Measurements from ENCODE around the gene WDR33. TPM values are rescaled to one million over a fixed set of nuclear protein-coding genes. Genes with fewer than 3 reads are reported as not detected.

The WDR33 gene
- total RNA-seq, 6 experiments from 2014 or later, result 15.6 to 38.3 (median 28.0) TPM

DNA sequence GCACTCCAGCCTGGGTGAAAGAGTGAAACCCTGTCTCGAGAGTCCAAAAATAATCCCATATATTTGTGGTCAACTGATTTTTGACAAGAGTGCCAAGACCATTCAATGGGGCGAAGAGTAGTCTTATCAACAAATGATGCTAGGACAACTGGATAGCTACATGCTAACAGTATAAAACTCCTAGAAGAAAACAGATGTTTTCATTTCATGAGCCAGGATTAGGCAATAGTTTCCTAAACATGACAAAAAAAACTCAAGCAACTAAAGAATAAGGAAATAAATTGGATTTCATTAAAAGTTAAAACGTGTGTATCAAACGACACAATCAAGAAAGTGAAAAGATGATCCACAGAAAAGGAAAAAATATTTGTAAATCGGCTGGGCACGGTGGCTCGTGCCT is 141.9 kb downstream of the WDR33 start:
- no peaks in the 10 kb centered on the region for H3K9me3 ChIP-seq
- no peak overlapping the region for H3K4me3 ChIP-seq
- peaks cover 0 to 21% (median 9%) of the 10 kb centered on the region in 4 donors for H3K4me1 ChIP-seq
- no peak for TF ChIP-seq POLR2A (IDR thresholded peaks at IDR 0.05)
- TF ChIP-seq, protein P1, sequence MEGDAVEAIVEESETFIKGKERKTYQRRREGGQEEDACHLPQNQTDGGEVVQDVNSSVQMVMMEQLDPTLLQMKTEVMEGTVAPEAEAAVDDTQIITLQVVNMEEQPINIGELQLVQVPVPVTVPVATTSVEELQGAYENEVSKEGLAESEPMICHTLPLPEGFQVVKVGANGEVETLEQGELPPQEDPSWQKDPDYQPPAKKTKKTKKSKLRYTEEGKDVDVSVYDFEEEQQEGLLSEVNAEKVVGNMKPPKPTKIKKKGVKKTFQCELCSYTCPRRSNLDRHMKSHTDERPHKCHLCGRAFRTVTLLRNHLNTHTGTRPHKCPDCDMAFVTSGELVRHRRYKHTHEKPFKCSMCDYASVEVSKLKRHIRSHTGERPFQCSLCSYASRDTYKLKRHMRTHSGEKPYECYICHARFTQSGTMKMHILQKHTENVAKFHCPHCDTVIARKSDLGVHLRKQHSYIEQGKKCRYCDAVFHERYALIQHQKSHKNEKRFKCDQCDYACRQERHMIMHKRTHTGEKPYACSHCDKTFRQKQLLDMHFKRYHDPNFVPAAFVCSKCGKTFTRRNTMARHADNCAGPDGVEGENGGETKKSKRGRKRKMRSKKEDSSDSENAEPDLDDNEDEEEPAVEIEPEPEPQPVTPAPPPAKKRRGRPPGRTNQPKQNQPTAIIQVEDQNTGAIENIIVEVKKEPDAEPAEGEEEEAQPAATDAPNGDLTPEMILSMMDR (IDR thresholded peaks at IDR 0.05), result no peak
- ATAC-seq, result no peak
- no peak overlapping the region for H3K27ac ChIP-seq
- 58% methylated on average over 5 of the region's 7 CpGs for WGBS (ENCODE audit: insufficient coverage, low coverage, low lambda C conversion rate, missing lambda C conversion rate)
- H3K36me3 ChIP-seq, result no peaks in the 10 kb centered on the region
- no peak for DNase-seq
- intact Hi-C loops (cut with DNase I), result no loop called here
- H3K27me3 ChIP-seq, result no peaks in the 10 kb centered on the region

DNA sequence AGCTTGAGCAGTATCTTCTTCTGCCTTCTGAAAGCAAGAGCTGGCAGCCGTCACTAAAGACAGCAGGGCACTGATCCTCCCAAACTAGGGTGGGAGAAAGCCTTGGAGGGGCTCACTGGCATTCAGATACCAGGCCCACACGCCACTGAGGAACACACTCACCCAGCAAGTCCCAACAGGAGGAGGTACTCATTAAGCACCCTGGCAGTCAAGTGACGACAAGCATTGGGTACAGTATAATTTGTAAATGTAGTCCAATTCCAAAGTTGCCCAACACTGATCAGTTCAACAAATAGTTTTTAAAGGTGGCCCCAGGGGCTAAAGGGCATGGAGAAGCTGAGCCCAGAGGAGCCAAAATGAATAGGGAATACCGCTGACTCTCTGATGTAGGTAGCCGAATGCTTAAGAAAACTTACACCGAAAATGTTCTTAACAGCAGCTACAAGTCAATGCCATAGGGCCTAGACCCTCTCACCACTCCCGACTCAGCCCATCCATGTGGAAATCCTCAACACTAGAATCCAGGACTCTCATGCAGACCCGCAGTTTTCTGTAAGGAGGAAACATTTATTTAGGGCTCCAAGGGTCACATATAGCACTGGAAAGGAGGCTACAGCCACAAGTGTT is 145.6 kb downstream of the WDR33 start:
- peak; percentile 27 to 69 (median 61) for DNase-seq
- H3K4me3 ChIP-seq, result peak overlapping the region in 2 of 3 donors; percentile 64 to 71
- H3K27me3 ChIP-seq, result no peaks in the 10 kb centered on the region
- no peaks in the 10 kb centered on the region for H3K36me3 ChIP-seq
- H3K4me1 ChIP-seq, result peaks cover 0 to 40% (median 20%) of the 10 kb centered on the region in 4 donors
- WGBS (ENCODE audit: insufficient coverage, low coverage, low lambda C conversion rate, missing lambda C conversion rate), result 31% methylated on average over 7 of the region's 8 CpGs
- no peaks in the 10 kb centered on the region for H3K9me3 ChIP-seq
- intact Hi-C loops (cut with DNase I), result no loop called here
- ATAC-seq, result peak; percentile 66 to 75 (median 70)
- H3K27ac ChIP-seq, result peak overlapping the region; percentile 82 to 89 (median 88)
- peak; percentile 38 for TF ChIP-seq POLR2A (IDR thresholded peaks at IDR 0.05)
- TF ChIP-seq, protein P1 (IDR thresholded peaks at IDR 0.05), result no peak

DNA sequence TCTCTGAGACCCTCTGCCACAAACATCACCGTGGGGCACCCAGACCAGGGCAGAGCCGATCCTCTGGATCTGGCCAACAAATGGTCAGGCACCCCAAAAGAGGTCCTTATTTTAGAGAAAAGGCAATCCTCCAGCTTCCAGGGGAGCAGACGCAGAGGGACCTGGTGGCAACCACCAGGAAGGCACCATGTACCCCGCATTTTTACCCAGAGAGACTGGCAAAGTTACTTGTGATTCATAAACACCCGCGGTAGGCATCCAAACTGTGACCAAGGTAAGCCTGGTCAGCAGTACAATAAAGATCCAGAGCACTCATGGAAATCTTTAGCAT is 146.1 kb downstream of the WDR33 start:
- H3K27ac ChIP-seq, result peak overlapping the region; percentile 82 to 89 (median 88)
- no peaks in the 10 kb centered on the region for H3K9me3 ChIP-seq
- intact Hi-C loops (cut with DNase I), result no loop called here
- H3K4me3 ChIP-seq, result peak overlapping the region; percentile 46 to 71 (median 64)
- H3K36me3 ChIP-seq, result no peaks in the 10 kb centered on the region
- no peak for DNase-seq
- TF ChIP-seq POLR2A (IDR thresholded peaks at IDR 0.05), result no peak
- TF ChIP-seq, protein P1 (IDR thresholded peaks at IDR 0.05), result no peak
- H3K4me1 ChIP-seq, result peaks cover 0 to 40% (median 20%) of the 10 kb centered on the region in 4 donors
- 13% methylated on average over 4 of the region's 6 CpGs for WGBS (ENCODE audit: insufficient coverage, low coverage, low lambda C conversion rate, missing lambda C conversion rate)
- ATAC-seq, result peak in 2 of 4 donors; percentile 6 to 16
- H3K27me3 ChIP-seq, result no peaks in the 10 kb centered on the region

DNA sequence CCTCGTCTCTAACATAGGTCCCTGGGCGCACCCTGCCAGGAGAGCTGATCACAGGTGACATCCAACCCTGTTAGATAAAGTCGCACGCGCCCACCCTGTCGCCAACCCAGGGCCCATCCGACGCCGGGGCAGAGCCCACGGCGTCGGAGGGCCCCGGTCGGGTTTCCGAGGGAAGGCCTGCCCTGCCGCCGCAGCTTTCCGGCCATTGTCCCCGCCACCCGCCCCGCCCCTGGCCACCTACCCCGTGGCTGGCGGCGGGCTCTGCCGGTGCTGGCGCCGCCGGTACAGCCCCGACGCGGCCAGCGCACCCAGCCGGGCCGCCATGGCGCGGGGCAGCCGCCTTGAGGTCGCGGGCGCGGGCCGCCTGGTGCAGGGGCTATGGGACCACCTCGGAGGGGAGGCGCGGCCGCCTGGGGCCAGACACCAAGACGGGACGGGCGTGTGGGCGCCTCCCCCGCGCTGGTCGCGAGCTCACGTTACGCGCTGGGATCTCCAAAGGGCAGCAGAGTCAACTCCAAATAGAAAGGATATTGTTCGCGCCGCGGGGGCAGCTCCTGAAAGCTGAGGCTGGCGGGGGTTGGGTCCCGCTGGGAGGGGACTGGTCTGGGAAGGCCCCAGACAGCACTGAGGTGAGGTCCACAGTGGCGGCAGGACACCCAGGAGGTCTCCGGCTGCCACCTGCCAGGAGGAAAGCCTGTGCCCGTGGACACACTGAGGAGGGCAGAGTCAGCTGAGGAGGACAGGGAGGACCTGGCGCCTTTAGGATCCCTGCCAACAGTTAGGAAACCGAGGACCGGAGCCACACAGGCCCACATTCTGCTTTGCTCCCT is 146.7 kb downstream of the WDR33 start:
- Histone ChIP-seq H3K27me3 (no peaks in the 10 kb centered on the region), H3K4me3 (peak overlapping the region; percentile 46 to 71 (median 64)), H3K4me1 (peaks cover 0 to 40% (median 20%) of the 10 kb centered on the region in 4 donors), H3K36me3 (no peaks in the 10 kb centered on the region), H3K9me3 (no peaks in the 10 kb centered on the region), H3K27ac (peak overlapping the region; percentile 82 to 89 (median 88))
- TF ChIP-seq, protein P1 (IDR thresholded peaks at IDR 0.05), result no peak
- no peak for TF ChIP-seq POLR2A (IDR thresholded peaks at IDR 0.05)
- DNase-seq (peak; percentile 62 to 82 (median 80)), ATAC-seq (peak; percentile 55 to 72 (median 69))
- 14% methylated on average over 17 of the region's 69 CpGs for WGBS (ENCODE audit: insufficient coverage, low coverage, low lambda C conversion rate, missing lambda C conversion rate)
- intact Hi-C loops (cut with DNase I), result no loop called here

All from right lobe of liver (tissue), 6 donors.